ENCODE measurements around the gene IQCK.
A peak's percentile ranks its signal among the peaks of the same experiment; 100 is the strongest.

IQCK gene

GRCh38 chr16:19850131-19850817 is 132.2 kb downstream of the IQCK start:
- H3K27me3 ChIP-seq (ENCODE audit: control insufficient read depth, insufficient read depth, low read length), result no peaks in the 10 kb centered on the region
- peaks cover 26% of the 10 kb centered on the region for H3K4me1 ChIP-seq (ENCODE audit: control insufficient read depth, low read depth, low read length)
- no peak overlapping the region for H3K9ac ChIP-seq (ENCODE audit: low read length)
- H3K4me3 ChIP-seq (ENCODE audit: low read length), result no peak overlapping the region
- no peak overlapping the region for H3K27ac ChIP-seq (ENCODE audit: low read length)
- H3K9me3 ChIP-seq (ENCODE audit: control insufficient read depth, low read depth, low read length), result no peaks in the 10 kb centered on the region
- no peaks in the 10 kb centered on the region for H3K36me3 ChIP-seq (ENCODE audit: control insufficient read depth, low read depth, low read length)

- Histone ChIP-seq H3K9me3 (ENCODE audit: control insufficient read depth, low read depth, low read length) (no peaks in the 10 kb centered on the region), H3K4me1 (ENCODE audit: control insufficient read depth, low read depth, low read length) (peaks cover 33% of the 10 kb centered on the region), H3K27me3 (ENCODE audit: control insufficient read depth, insufficient read depth, low read length) (no peaks in the 10 kb centered on the region), H3K27ac (ENCODE audit: low read length) (no peak overlapping the region), H3K9ac (ENCODE audit: low read length) (no peak overlapping the region), H3K36me3 (ENCODE audit: control insufficient read depth, low read depth, low read length) (no peaks in the 10 kb centered on the region), H3K4me3 (ENCODE audit: low read length) (no peak overlapping the region)
These were observed 133.4 kb downstream of the IQCK start for GRCh38 chr16:19851476-19851875.

GRCh38 chr16:19853132-19853741 is 135.2 kb downstream of the IQCK start:
- Histone ChIP-seq H3K27me3 (ENCODE audit: control insufficient read depth, insufficient read depth, low read length) (no peaks in the 10 kb centered on the region), H3K36me3 (ENCODE audit: control insufficient read depth, low read depth, low read length) (peaks cover 5% of the 10 kb centered on the region), H3K4me1 (ENCODE audit: control insufficient read depth, low read depth, low read length) (peaks cover 44% of the 10 kb centered on the region), H3K27ac (ENCODE audit: low read length) (no peak overlapping the region), H3K9ac (ENCODE audit: low read length) (no peak overlapping the region), H3K9me3 (ENCODE audit: control insufficient read depth, low read depth, low read length) (no peaks in the 10 kb centered on the region), H3K4me3 (ENCODE audit: low read length) (no peak overlapping the region)

DNA sequence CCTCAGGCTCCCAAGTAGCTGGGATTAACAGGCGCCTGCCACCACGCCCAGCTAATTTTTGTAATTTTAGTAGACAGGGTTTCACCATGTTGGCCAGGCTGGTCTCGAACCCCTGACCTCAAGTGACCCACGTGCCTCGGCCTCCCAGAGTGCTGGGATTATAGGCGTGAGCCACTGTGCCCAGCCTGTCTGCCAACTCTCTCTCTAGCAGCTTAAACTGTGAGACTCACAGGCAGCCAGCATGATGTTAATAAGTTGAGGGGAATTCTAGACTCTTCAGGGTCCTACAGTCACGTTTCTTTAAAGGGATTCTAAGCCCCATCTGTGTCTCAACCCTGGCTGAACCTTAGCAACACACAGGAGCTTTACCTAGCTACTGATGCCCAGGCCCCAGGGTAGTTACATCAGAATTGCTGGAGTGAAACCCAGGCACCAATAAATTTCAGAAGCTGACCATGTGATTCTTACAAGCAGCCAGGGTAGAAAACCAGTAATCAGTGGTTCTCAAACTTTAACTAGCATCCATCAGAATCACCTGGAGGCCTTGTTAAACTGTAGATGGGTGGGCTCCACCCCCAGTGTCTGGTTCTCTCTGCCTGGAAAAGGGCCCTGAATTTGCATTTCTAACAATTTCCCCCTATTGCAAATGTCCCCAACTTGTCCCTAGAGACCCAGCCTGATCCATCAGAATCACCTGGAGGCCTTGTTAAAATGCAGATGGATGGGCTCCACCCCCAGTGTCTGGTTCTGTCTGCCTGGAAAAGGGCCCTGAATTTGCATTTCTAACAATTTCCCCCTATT is 135.9 kb downstream of the IQCK start:
- H3K4me3 ChIP-seq (ENCODE audit: low read length), result no peak overlapping the region
- no peak overlapping the region for H3K27ac ChIP-seq (ENCODE audit: low read length)
- H3K9me3 ChIP-seq (ENCODE audit: control insufficient read depth, low read depth, low read length), result no peaks in the 10 kb centered on the region
- peaks cover 10% of the 10 kb centered on the region for H3K36me3 ChIP-seq (ENCODE audit: control insufficient read depth, low read depth, low read length)
- H3K9ac ChIP-seq (ENCODE audit: low read length), result no peak overlapping the region
- no peaks in the 10 kb centered on the region for H3K27me3 ChIP-seq (ENCODE audit: control insufficient read depth, insufficient read depth, low read length)
- peaks cover 49% of the 10 kb centered on the region for H3K4me1 ChIP-seq (ENCODE audit: control insufficient read depth, low read depth, low read length)

DNA sequence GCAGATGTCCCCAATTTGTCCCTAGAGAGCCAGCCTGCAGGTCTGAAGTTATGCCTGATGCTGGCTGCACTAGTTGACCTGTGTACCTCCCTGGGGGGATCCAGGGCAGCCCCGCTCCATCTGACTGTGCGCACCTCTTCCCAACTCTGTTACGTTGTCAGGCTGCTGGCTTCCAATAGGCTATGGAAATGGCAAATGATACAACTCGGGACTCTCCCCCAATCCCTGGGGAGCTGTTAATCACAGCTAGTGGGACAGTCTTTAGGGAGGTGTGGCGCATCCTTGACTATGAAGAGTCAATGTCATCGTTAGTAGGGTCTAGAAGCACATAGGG is 136.4 kb downstream of the IQCK start:
- Histone ChIP-seq H3K9me3 (ENCODE audit: control insufficient read depth, low read depth, low read length) (no peaks in the 10 kb centered on the region), H3K27ac (ENCODE audit: low read length) (no peak overlapping the region), H3K36me3 (ENCODE audit: control insufficient read depth, low read depth, low read length) (peaks cover 16% of the 10 kb centered on the region), H3K4me3 (ENCODE audit: low read length) (no peak overlapping the region), H3K27me3 (ENCODE audit: control insufficient read depth, insufficient read depth, low read length) (no peaks in the 10 kb centered on the region), H3K4me1 (ENCODE audit: control insufficient read depth, low read depth, low read length) (peaks cover 55% of the 10 kb centered on the region), H3K9ac (ENCODE audit: low read length) (no peak overlapping the region)

- Histone ChIP-seq H3K4me3 (ENCODE audit: low read length) (no peak overlapping the region), H3K9me3 (ENCODE audit: control insufficient read depth, low read depth, low read length) (no peaks in the 10 kb centered on the region), H3K36me3 (ENCODE audit: control insufficient read depth, low read depth, low read length) (peaks cover 25% of the 10 kb centered on the region), H3K4me1 (ENCODE audit: control insufficient read depth, low read depth, low read length) (peaks cover 68% of the 10 kb centered on the region), H3K9ac (ENCODE audit: low read length) (no peak overlapping the region), H3K27ac (ENCODE audit: low read length) (no peak overlapping the region), H3K27me3 (ENCODE audit: control insufficient read depth, insufficient read depth, low read length) (no peaks in the 10 kb centered on the region)
These were observed 138.0 kb downstream of the IQCK start for GRCh38 chr16:19856120-19856519.

DNA sequence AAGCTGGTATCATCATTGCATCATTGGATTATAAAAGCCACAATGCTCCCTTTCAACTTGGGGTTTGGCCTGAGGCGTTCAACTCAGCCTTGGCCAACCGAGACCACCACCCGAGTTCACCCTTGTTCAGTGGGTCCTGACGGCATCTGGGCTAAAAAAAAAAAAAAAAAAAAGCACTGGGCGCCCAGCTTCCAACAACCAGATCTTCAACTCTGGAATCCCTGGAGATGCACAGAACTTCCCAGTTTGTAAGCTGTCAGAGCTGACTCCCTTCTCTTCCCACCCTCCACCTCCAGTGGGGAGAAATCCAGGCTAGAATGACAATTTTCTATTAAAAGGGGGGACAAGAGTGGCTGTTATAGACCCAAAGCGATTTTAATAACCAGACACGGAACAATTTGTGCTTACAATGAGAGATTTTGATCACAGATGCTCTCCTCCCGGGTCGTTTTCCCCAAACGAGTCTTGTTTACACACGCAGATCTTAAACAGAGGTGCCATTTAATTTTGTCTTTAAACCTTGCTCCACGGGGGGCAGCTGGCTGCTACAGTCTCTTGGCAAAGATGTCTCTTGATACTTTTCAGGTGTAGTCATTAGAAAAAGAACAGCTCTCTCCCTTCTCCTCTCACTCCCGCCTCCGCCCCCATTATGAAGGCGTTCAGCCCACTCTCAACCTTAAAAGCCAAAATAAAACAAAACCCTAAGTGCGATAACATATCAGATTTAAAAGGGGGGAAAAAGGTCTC is 139.7 kb downstream of the IQCK start:
- no peak overlapping the region for H3K27ac ChIP-seq (ENCODE audit: low read length)
- no peak overlapping the region for H3K9ac ChIP-seq (ENCODE audit: low read length)
- no peak overlapping the region for H3K4me3 ChIP-seq (ENCODE audit: low read length)
- H3K9me3 ChIP-seq (ENCODE audit: control insufficient read depth, low read depth, low read length), result no peaks in the 10 kb centered on the region
- no peaks in the 10 kb centered on the region for H3K27me3 ChIP-seq (ENCODE audit: control insufficient read depth, insufficient read depth, low read length)
- peaks cover 30% of the 10 kb centered on the region for H3K36me3 ChIP-seq (ENCODE audit: control insufficient read depth, low read depth, low read length)
- H3K4me1 ChIP-seq (ENCODE audit: control insufficient read depth, low read depth, low read length), result peaks cover 71% of the 10 kb centered on the region

- Histone ChIP-seq H3K36me3 (ENCODE audit: control insufficient read depth, low read depth, low read length) (peaks cover 30% of the 10 kb centered on the region), H3K9me3 (ENCODE audit: control insufficient read depth, low read depth, low read length) (no peaks in the 10 kb centered on the region), H3K27me3 (ENCODE audit: control insufficient read depth, insufficient read depth, low read length) (no peaks in the 10 kb centered on the region), H3K9ac (ENCODE audit: low read length) (no peak overlapping the region), H3K4me3 (ENCODE audit: low read length) (no peak overlapping the region), H3K4me1 (ENCODE audit: control insufficient read depth, low read depth, low read length) (peaks cover 65% of the 10 kb centered on the region), H3K27ac (ENCODE audit: low read length) (peak overlapping the region; percentile 12)
These were observed 140.4 kb downstream of the IQCK start for GRCh38 chr16:19858340-19859018.

GRCh38 chr16:19859166-19859565 is 141.1 kb downstream of the IQCK start:
- H3K27ac ChIP-seq (ENCODE audit: low read length), result peak overlapping the region; percentile 12
- H3K36me3 ChIP-seq (ENCODE audit: control insufficient read depth, low read depth, low read length), result peaks cover 34% of the 10 kb centered on the region
- no peaks in the 10 kb centered on the region for H3K27me3 ChIP-seq (ENCODE audit: control insufficient read depth, insufficient read depth, low read length)
- peaks cover 64% of the 10 kb centered on the region for H3K4me1 ChIP-seq (ENCODE audit: control insufficient read depth, low read depth, low read length)
- no peak overlapping the region for H3K4me3 ChIP-seq (ENCODE audit: low read length)
- no peak overlapping the region for H3K9ac ChIP-seq (ENCODE audit: low read length)
- no peaks in the 10 kb centered on the region for H3K9me3 ChIP-seq (ENCODE audit: control insufficient read depth, low read depth, low read length)

DNA sequence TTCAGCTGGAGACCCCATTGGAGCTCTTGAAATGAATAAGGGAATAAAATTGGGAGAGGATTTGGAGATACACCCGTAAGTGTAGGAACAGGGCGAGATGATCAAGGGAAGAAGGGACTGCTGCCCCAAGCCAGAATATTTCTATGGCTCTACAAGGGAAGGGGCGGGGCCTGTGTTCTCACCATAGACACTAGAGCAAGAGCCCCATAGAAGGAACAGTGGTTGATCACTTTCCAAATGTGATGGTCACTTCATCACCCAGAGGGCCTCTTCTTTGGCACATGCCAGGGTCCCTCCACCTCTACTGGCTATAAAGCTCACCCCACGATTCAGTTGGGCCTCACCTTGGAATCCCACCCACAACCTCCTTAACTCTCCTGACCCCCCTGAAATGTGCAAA is 141.5 kb downstream of the IQCK start:
- Histone ChIP-seq H3K9ac (ENCODE audit: low read length) (peak overlapping the region; percentile 68), H3K9me3 (ENCODE audit: control insufficient read depth, low read depth, low read length) (no peaks in the 10 kb centered on the region), H3K36me3 (ENCODE audit: control insufficient read depth, low read depth, low read length) (peaks cover 38% of the 10 kb centered on the region), H3K27ac (ENCODE audit: low read length) (peak overlapping the region; percentile 95), H3K27me3 (ENCODE audit: control insufficient read depth, insufficient read depth, low read length) (no peaks in the 10 kb centered on the region), H3K4me3 (ENCODE audit: low read length) (peak overlapping the region; percentile 66), H3K4me1 (ENCODE audit: control insufficient read depth, low read depth, low read length) (peaks cover 59% of the 10 kb centered on the region)

Measured in iPS-18a (cell line).